HAP-1 (cell line): ENCODE measurements around the gene CCM2L.
A peak's percentile ranks its signal among the peaks of the same experiment; 100 is the strongest.

Source experiments
- DNase-seq, 2 experiments: peaks; one replicate each; pipeline ENCODE4 v3.0.0-alpha.2; 2016 to 2020; ENCODE audit warnings: low spot score in 2 of 2
- H3K27me3 ChIP-seq: fragments of 250-450 bp; sonication (Bioruptor Pico); 2 replicates; pipeline ENCODE4 v1.5.1; 2020; ENCODE audit warnings: low read depth, mild to moderate bottlenecking, moderate library complexity
- H3K36me3 ChIP-seq: fragments of 250-450 bp; sonication (Bioruptor Pico); replicated peaks from 2 replicates; pipeline ENCODE4 v1.5.1; 2020; ENCODE audit warnings: mild to moderate bottlenecking
- H3K4me1 ChIP-seq: fragments of 250-450 bp; sonication (Bioruptor Pico); 2 replicates; pipeline ENCODE4 v1.5.1; 2020; ENCODE audit warnings: mild to moderate bottlenecking
- H3K4me3 ChIP-seq: fragments of 250-450 bp; sonication (Bioruptor Pico); 2 replicates; pipeline ENCODE4 v1.5.1; 2020; ENCODE audit warnings: mild to moderate bottlenecking, moderate library complexity
- H3K9me3 ChIP-seq: fragments of 250-450 bp; sonication (Bioruptor Pico); 2 replicates; pipeline ENCODE4 v1.5.1; 2020; ENCODE audit warnings: mild to moderate bottlenecking, moderate library complexity
- in situ Hi-C: fragments of 300-500 bp; cut with MboI; formaldehyde crosslinking; loops from 3 replicates; pipeline ENCODE4 v1.14.3; 2020; ENCODE audit warnings: low sequenced_read_pairs, inconsistent platforms, mixed read lengths

The CCM2L gene

DNA sequence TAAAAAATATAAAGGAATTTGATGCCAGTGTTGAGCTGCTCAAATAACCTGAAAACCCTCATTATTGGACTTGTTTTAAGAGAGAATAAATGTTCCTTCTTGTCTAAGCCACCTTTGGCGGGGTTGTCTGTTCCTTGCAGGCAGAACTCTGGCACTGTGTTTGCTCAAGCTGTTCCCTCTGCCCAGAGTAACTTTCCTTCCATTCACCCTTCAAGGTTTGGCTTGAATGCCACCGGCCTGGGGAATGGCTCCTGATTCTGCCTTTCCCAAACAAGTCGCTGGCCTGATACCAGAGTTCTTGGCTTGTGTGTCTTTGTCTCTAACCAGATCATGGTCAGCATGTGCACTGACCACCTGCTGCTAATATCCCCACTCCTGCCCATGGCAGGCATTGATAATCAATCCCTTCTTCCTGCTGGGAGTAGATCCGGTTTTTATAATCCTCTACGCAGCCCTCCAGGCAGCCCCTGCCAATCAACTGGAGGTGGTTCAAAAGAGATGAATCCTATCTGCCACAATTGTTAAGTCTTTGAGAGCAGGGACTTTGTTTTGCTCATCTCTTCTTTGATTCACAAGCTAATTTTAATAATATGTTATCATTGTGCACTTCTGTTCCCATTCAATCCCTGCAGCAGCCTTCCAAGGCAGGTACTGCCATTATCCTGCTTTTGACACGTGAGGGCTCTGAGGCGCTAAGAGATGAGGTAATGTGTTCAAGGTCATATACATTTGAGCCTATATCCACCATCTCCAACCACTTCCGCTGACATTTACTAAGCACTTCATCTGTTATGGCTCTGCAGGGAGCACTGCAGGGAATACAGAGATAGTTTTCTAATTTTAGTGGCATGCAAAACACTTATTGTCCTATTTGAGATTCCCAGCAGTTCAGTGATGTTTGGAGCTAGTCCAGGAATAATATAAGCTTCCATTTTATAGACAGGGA is 3.1 kb upstream of the CCM2L start:
- 0 out of 2 replicates have a peak, but pooled peaks cover 2% of the 10 kb centered on the region for H3K27me3 ChIP-seq
- H3K4me3 ChIP-seq: no peak overlapping the region
- DNase-seq: no peak
- in situ Hi-C loops: no loop called here
- H3K36me3 ChIP-seq: no peaks in the 10 kb centered on the region
- no peaks in the 10 kb centered on the region for H3K9me3 ChIP-seq
- no peaks in the 10 kb centered on the region for H3K4me1 ChIP-seq

DNA sequence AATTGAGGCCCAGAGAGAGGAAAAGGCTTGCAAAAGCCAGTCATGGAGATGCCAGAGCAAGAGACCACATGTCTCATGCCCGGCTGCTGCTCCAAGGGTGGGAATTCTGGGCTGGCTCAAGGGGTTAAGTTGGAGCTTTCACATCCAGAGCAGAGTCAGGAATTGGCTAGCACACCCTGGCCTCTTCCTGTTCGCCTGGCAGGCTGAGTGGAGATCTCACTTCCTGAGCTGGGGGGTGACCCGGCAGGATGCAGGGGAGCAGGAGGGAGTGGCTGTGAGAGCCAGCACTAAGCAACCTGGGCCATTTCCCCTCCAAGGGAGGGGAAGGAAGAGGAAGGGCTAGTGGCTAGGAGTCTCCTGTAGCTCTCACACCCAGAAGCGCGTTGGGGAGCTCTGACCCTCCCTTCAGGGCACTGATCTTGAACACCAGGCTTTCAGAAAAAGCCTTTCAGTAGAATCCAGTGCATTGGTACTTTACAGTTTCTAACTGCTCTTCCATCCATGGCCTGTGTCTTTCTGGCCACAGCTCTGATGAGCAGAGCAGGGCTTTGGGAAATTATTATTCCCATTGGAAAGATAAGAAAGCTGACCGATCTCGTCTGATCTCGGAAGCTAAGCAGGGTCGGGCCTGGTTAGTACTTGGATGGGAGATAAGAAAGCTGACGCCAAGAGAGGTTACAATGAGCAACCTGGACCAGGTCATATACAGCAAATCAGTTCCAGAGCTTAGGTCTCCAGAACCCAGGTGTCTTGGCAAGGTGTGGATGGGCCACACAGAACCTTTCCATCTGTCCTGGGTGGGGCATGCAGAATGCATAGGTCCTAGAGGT is 2.2 kb upstream of the CCM2L start:
- peaks cover 11% of the 10 kb centered on the region; the same call in 1 of the 2 replicates for H3K27me3 ChIP-seq
- in situ Hi-C loops: no loop called here
- no peaks in the 10 kb centered on the region for H3K4me1 ChIP-seq
- DNase-seq: no peak
- H3K36me3 ChIP-seq: no peaks in the 10 kb centered on the region
- no peaks in the 10 kb centered on the region for H3K9me3 ChIP-seq
- no peak overlapping the region for H3K4me3 ChIP-seq

DNA sequence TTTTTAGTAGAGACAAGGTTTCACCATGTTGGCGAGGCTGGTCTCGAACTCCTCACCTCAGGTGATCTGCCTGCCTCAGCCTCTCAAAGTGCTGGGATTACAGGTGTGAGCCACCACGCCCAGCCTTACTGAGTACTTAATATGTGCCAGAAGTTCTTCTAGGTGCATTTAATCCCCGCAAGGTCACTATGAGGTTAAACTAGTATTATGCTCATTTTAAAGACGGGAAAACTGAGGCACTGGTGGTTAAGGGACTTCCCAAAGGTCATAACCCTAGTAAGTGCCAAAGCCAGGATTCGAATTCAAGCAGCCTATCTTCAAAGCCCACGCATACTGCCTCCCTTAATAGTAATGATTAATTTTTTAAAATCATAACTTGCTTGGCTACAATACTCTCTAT is 674 bp upstream of the CCM2L start:
- Histone ChIP-seq H3K36me3 (no peaks in the 10 kb centered on the region), H3K27me3 (peaks cover 15% of the 10 kb centered on the region; the same call in 1 of the 2 replicates), H3K4me3 (no peak overlapping the region), H3K4me1 (no peaks in the 10 kb centered on the region), H3K9me3 (no peaks in the 10 kb centered on the region)
- no peak for DNase-seq
- in situ Hi-C loops: no loop called here

DNA sequence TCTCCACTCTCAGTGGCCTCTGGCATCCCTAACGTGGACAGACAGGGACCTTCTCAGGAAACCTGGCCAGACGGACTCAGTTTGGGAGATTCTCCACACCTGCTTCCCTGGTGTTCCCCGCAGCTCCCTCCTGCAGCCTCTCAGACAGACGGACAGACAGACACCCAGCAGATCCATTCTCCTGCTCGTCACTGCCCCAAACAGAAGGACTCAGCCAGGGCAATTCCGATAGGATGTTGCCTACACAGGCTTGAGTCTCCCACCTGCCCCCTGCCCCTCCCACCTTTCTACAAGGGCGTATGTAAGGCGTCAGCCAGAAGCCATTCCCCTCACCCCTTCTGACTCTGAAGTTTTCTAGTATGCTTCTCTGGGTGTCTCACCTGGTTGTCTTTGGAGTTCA is 428 bp downstream of the CCM2L start:
- Histone ChIP-seq H3K36me3 (no peaks in the 10 kb centered on the region), H3K4me1 (no peaks in the 10 kb centered on the region), H3K9me3 (no peaks in the 10 kb centered on the region), H3K4me3 (no peak overlapping the region), H3K27me3 (peaks cover 17% of the 10 kb centered on the region; the same call in 1 of the 2 replicates)
- no peak for DNase-seq
- in situ Hi-C loops: no loop called here

DNA sequence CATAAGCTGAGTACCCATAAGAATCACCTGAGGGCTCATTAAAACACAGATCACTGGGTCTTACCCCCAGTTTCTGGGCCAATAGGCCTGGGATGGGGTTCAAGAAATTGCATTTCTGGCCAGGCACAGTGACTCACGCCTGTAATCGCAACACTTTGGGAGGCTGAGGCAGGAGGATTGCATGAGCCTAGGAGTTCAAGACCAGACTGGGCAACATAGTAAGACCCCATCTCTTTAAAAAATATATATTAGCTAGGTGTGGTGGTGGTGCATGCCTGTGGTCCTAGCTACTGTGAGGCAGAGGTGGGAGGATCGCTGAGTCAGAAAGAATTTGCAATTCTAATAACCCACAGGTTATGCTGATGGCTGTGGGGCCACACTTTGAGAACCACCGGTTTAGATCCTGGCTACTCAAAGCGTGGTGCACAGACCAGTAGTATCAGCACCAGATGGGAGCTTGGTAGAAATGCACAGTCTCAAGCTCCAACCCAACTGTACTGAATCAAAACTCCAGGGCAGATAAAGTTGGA is 2.0 kb downstream of the CCM2L start:
- Histone ChIP-seq H3K4me1 (no peaks in the 10 kb centered on the region), H3K4me3 (no peak overlapping the region), H3K27me3 (peaks cover 29% of the 10 kb centered on the region), H3K36me3 (no peaks in the 10 kb centered on the region), H3K9me3 (no peaks in the 10 kb centered on the region)
- in situ Hi-C loops: no loop called here
- no peak for DNase-seq

DNA sequence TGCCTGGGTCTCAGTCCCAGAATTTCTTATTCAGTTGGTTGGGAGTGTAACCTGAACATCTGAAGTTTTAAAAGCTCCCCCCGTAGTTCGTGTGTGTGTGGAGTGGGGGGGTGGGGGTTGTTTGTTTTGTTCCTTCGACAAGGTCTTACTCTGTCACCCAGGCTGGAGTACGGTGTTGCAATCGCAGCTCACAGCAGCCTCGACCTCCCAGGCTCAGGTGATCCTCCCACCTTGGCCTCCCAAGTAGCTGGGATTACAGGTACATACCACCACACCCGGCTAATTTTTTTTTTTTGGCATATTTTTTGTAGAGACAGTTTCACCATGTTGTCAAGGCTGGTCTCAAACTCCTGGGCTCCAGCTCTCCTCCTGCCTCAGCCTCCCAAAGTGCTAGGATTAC is 3.1 kb downstream of the CCM2L start:
- Histone ChIP-seq H3K4me1 (no peaks in the 10 kb centered on the region), H3K9me3 (no peaks in the 10 kb centered on the region), H3K36me3 (no peaks in the 10 kb centered on the region), H3K27me3 (peaks cover 33% of the 10 kb centered on the region), H3K4me3 (no peak overlapping the region)
- no peak for DNase-seq
- in situ Hi-C loops: no loop called here

DNA sequence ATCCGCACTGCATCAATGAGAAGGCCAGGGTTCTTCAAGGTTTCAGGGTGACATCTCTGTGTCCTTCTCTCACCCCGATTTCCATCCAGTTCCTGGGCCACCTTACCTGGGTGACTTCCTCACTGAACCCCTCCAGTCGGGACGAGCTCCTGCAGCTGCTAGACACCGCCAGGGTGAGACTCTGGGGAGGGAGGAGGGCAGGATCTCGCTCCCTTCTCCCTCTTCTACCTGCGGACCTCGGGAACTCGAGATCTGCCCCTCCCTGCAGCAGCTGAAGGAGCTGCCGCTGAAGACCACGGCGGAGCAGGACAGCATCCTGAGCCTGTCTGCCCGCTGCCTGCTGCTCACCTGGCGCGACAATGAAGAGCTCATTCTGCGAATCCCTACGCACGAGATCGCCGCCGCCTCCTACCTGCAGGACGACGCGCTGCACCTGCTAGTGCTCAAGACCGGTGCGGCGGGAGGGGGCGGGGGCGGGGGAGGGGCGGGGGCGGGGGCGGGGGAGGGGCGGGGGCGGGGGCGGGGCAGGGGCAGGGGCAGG is 7.5 kb downstream of the CCM2L start:
- Histone ChIP-seq H3K36me3 (no peaks in the 10 kb centered on the region), H3K27me3 (peaks cover 44% of the 10 kb centered on the region), H3K4me1 (peaks cover 2% of the 10 kb centered on the region; the same call in 1 of the 2 replicates), H3K4me3 (no peak overlapping the region), H3K9me3 (no peaks in the 10 kb centered on the region)
- peak in 1 of 2 experiments; percentile 71 for DNase-seq
- in situ Hi-C loops: no loop called here

DNA sequence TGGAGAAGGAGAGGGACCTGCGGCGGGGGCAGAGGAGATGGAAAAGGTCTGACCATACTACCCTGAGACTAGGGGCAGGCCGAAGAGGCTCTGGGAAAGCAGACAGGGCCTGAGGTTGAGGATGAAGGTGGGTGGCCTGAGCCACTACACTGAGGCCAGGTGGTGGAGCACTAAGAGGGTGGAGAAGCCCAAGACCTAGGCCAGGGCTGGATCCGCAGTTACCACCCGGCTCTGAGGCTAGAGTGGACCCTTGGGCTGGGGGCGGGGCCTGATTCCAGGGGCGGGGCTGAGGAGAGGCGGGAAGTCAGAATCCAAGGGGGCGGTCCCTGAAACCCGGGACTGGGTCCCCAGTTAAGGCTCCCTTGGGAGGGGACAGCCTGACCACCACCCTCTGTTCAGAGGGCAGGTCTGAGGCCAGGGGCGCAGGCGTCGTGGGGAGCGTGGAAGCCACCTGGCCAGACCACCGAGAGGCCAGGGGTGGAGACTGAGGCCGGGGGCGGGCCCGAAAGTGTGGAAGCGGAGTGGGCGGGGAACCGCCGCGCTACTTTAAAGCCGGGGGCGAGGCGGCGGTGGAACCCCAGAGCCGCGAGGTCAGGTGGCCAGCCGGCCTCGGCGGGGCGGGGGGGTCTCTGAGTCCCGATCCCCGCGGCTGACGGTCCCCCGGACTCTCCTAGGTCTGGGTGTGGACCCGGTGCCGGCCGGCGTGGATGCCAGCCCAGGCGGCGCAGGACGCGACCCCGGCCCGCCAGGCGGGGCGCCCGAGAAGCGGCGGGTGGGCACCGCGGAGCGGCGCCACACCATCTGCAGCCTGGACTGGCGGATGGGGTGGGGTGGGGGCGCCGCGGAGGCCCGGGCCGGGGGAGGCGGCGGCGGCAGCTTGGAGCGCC is 8.3 kb downstream of the CCM2L start:
- Histone ChIP-seq H3K4me3 (peak overlapping the region; percentile 47), H3K4me1 (peaks cover 2% of the 10 kb centered on the region; the same call in 1 of the 2 replicates), H3K27me3 (peaks cover 45% of the 10 kb centered on the region), H3K9me3 (no peaks in the 10 kb centered on the region), H3K36me3 (no peaks in the 10 kb centered on the region)
- peak; percentile 38 to 94 for DNase-seq
- in situ Hi-C loops: no loop called here

DNA sequence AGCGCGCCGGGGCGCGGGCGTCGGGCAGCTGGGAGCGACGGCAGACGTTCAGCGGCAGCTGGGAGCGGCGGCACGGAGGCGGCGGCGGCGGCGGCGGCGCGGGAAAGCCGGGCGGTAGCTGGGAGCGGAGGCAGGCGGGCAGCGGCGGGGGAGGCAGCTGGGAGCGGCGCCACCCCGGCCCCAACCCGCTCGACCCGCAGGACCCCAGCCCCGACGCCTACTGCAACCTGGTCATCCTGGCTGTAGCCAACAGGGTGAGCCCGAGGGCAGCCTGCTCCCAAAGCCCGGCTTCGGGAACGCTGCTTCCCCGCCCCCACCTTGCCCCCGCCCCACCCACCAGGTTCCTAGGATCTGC is 8.9 kb downstream of the CCM2L start:
- peak in 1 of 2 experiments; percentile 72 for DNase-seq
- H3K9me3 ChIP-seq: no peaks in the 10 kb centered on the region
- peak overlapping the region; percentile 17 for H3K4me3 ChIP-seq
- H3K4me1 ChIP-seq: peaks cover 2% of the 10 kb centered on the region; the same call in 1 of the 2 replicates
- in situ Hi-C loops: no loop called here
- H3K27me3 ChIP-seq: peaks cover 42% of the 10 kb centered on the region
- no peaks in the 10 kb centered on the region for H3K36me3 ChIP-seq

DNA sequence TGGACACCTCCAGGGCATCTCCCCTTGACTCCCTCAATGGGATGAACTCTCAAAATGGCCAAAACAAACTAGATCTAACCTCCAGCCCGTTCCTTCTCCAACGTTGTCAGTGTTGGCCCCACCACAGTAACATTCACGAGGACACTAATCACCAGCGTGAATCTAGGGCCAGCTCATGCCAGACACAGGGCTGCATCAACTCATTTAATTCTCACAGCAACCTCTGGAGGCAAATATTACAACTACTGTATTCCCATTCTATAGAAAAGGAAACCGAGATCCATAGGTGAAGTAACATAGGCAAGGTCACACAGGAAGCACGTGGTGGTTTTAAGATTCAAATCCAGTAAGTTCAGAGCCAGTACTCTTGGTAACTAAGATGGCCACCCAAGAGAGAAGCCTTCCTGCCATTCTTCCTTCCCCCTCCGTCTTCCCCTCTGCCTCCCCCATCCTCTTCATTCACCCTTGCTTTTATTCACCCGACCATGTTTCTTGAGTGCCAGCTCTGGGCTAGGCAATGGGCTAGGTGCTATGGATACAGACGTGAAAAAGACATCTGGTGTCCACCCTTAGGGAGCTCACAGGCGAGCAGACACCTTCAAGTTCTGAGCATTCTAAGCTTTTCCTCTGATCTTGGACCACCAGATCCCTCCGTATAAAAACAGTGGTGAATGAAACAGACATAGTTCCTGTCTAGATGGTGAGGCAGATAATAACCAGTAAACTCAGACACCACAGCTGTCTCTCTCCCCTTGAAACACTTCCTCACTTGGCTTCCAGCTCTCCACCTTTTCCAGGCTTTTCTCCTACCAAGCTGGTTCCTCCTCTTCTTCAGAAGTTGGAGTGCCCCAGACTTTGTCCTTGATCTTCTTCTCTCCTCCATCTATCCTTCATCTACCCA is 9.6 kb downstream of the CCM2L start:
- peak overlapping the region; percentile 17 for H3K4me3 ChIP-seq

DNA sequence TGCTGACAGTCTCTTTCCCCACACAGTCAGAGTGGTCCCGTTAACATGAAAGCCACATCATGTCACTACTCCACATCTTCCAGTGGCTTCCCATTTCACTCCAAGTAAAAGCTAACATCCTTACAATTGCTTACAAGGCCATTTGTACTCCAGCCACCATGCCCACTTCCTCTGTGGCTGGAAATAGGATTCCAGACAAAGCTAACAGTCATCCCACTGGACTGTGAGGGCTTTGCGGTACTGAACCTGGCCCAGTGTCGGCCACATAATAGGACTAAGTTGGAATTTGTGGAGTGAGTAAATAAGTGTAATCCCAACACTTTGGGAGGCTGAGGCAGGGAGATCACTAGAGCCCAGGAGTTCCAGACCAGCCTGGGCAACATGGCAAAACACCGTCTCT is 10.9 kb downstream of the CCM2L start:
- in situ Hi-C loops: no loop called here
- no peaks in the 10 kb centered on the region for H3K36me3 ChIP-seq
- no peaks in the 10 kb centered on the region for H3K9me3 ChIP-seq
- no peak overlapping the region for H3K4me3 ChIP-seq
- no peak for DNase-seq
- peaks cover 48% of the 10 kb centered on the region for H3K27me3 ChIP-seq
- peaks cover 2% of the 10 kb centered on the region; the same call in 1 of the 2 replicates for H3K4me1 ChIP-seq

More for the DNA sequence above, 9.6 kb downstream of the CCM2L start:
- DNase-seq: no peak
- Histone ChIP-seq H3K27me3 (peaks cover 48% of the 10 kb centered on the region), H3K4me1 (peaks cover 2% of the 10 kb centered on the region; the same call in 1 of the 2 replicates), H3K9me3 (no peaks in the 10 kb centered on the region), H3K36me3 (no peaks in the 10 kb centered on the region)
- in situ Hi-C loops: no loop called here

DNA sequence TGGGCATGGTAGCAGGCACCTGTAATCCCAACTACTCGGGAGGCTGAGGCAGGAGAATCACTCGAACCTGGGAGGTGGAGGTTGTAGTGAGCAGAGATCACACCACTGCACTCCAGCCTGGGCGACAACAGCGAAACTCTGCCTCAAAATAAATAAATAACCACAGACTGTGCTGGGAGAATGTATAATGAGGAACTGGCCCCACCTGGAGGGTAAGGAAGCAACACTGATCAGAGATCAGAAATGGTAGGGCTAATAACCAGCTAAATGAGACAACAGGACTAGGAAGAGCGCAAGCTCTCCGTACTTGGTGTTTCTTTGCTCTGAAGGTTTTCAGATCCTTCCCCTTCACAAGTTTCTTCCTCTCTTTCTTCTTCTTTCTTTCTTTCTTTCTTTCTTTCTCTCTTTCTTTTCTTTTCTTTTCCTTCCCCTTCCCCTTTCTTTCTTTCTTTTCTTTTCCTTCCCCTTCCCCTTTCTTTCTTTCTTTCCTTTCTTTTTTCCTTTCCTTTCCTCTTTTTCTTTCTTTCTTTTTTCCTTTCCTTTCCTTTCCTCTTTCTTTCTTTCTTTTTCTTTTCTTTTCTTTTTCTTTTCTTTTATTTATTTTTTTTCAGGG is 14.6 kb downstream of the CCM2L start:
- no peak for DNase-seq
- Histone ChIP-seq H3K4me1 (no peaks in the 10 kb centered on the region), H3K36me3 (no peaks in the 10 kb centered on the region), H3K9me3 (no peaks in the 10 kb centered on the region), H3K4me3 (no peak overlapping the region), H3K27me3 (peaks cover 29% of the 10 kb centered on the region)
- in situ Hi-C loops: no loop called here
